GM12873 (cell line): ENCODE results near the gene TMEM184A.

Experiments used
- CTCF ChIP-seq: IDR thresholded peaks from 2 replicates; pipeline ENCODE4 v1.5.1; 2012; ENCODE audit warnings: low read depth, mild to moderate bottlenecking, moderate library complexity, low read length, control low read depth; ENCODE audit not compliant: insufficient read depth; ENCODE audit errors: missing control alignments

TMEM184A gene

GRCh38 chr7:1547777-1548437 is 8.1 kb downstream of the TMEM184A start:
- TF ChIP-seq CTCF = no peak

- no peak for TF ChIP-seq CTCF
These were observed 8.9 kb downstream of the TMEM184A start for GRCh38 chr7:1546909-1547776.

GRCh38 chr7:1546274-1546908 is 9.6 kb downstream of the TMEM184A start:
- no peak for TF ChIP-seq CTCF

GRCh38 chr7:1545417-1546246 is 10.4 kb downstream of the TMEM184A start:
- no peak for TF ChIP-seq CTCF

GRCh38 chr7:1544896-1545416 is 11.0 kb downstream of the TMEM184A start:
- no peak for TF ChIP-seq CTCF

GRCh38 chr7:1544178-1544895 is 11.7 kb downstream of the TMEM184A start:
- no peak for TF ChIP-seq CTCF
